Measurements from ENCODE around the gene SLC1A5.
"Not testable (repeated sequence)": the region's sequence is repeated elsewhere in the genome, so short reads cannot be mapped to it uniquely, and the experiment has no call there.

GRCh38 chr19:46777956-46778645 lies 10.3 kb downstream of the SLC1A5 start:
- TF ChIP-seq POLR2A (IDR thresholded peaks at IDR 0.05): not testable (repeated sequence)
- TF ChIP-seq, protein P1, sequence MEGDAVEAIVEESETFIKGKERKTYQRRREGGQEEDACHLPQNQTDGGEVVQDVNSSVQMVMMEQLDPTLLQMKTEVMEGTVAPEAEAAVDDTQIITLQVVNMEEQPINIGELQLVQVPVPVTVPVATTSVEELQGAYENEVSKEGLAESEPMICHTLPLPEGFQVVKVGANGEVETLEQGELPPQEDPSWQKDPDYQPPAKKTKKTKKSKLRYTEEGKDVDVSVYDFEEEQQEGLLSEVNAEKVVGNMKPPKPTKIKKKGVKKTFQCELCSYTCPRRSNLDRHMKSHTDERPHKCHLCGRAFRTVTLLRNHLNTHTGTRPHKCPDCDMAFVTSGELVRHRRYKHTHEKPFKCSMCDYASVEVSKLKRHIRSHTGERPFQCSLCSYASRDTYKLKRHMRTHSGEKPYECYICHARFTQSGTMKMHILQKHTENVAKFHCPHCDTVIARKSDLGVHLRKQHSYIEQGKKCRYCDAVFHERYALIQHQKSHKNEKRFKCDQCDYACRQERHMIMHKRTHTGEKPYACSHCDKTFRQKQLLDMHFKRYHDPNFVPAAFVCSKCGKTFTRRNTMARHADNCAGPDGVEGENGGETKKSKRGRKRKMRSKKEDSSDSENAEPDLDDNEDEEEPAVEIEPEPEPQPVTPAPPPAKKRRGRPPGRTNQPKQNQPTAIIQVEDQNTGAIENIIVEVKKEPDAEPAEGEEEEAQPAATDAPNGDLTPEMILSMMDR (IDR thresholded peaks at IDR 0.05): not testable (repeated sequence)
